ENCODE data around the gene FNDC11.

DNA sequence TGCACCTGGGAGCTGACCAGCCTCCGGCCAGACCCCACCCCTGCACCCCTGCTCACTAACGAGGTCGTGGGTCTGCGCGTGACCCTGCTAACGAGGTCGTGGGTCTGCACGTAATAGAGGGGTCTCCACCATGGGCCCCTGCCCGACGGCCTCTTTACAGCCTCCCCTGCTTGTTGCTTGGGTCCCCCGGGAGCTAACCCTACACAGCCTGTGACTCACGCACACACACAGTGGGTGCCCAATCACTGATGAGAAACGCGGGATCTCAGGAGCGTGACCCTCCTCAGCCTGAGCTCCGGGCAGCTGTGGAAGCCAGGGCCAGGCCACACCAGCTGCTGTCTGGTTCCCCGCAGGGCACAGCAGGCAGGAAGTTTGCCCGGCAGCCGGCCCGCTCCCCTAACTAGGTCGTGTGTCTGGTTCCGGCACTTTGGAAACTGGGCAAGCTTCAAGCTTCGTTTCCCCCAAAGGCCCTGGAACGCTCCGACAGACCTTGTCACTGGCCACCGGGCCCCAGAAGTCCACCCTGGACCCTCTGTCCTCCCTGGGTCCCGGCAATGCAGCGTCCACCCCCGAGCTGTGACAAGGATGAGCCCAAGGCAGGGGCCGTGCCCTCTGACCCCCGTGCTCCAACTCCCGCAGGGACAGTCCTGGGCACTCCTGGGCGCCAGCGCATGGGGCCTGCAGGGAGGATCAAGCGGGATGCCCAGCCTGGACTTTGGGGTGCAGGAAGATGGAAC lies 17.6 kb upstream of the FNDC11 start:
- TF ChIP-seq, protein P1, sequence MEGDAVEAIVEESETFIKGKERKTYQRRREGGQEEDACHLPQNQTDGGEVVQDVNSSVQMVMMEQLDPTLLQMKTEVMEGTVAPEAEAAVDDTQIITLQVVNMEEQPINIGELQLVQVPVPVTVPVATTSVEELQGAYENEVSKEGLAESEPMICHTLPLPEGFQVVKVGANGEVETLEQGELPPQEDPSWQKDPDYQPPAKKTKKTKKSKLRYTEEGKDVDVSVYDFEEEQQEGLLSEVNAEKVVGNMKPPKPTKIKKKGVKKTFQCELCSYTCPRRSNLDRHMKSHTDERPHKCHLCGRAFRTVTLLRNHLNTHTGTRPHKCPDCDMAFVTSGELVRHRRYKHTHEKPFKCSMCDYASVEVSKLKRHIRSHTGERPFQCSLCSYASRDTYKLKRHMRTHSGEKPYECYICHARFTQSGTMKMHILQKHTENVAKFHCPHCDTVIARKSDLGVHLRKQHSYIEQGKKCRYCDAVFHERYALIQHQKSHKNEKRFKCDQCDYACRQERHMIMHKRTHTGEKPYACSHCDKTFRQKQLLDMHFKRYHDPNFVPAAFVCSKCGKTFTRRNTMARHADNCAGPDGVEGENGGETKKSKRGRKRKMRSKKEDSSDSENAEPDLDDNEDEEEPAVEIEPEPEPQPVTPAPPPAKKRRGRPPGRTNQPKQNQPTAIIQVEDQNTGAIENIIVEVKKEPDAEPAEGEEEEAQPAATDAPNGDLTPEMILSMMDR (IDR thresholded peaks at IDR 0.05 in 8 of 11, conservative IDR thresholded peaks at IDR 0.05 in 3 of 11): no peak
- peak; percentile 66 to 82 (median 71) for TF ChIP-seq POLR2AphosphoS5 (IDR thresholded peaks at IDR 0.05)
